T-helper 2 cell treated with Interferon-gamma antibody and Interleukin-4, amounts not matched to agents 100 ng/mL and 5 ng/mL, for 36 hours (primary cell): ENCODE data around the gene DHRS12. TPM values are rescaled to one million over a fixed set of nuclear protein-coding genes. Genes with fewer than 3 reads are reported as not detected.

Experiments
- intact Hi-C: fragments of 100-400 bp; cut with micrococcal nuclease; formaldehyde crosslinking; loops from one replicate; pipeline ENCODE4 v1.15.1; 2023
- total RNA-seq: library from RNA; stranded (reverse); gene quantifications from 2 replicates; pipeline ENCODE4 v1.2.3, GENCODE V29; 2022

The DHRS12 gene
- total RNA-seq, 1 donor from 2014 or later: 3.8 TPM

DNA sequence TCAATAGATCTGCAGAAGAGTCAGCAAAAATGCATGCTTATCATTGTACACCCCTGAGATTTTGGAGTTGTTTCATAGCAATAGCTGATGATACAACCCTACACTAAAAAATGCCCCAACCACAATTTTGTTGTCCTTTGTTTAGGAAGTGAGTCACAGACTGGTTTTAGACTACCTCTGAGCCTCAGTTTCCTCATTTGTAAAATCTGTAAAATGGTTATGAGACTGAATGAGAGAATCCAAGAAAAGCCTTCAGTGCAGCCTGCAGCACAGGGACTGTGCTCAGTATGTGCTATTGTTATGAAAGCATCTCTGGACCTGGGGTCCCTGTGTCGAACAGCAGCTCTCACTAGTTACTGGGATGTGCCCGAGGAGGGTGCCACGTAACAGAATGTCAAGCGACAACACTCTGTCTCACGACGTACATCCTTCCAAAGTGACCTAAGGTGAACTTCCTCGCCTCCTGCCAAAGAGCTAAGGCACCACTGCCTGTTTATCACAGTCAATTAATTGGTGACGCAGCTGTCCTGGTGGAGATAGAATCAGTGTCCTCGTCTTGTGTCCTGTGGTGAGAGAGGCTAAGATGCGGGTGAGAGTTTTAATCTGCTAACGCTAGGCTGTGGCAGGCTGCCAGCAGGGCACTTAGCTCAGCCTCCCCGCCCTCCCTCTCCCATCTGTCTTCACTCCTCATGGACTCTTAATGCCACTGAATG is 18.1 kb downstream of the DHRS12 start:
- intact Hi-C loops: no loop called here

DNA sequence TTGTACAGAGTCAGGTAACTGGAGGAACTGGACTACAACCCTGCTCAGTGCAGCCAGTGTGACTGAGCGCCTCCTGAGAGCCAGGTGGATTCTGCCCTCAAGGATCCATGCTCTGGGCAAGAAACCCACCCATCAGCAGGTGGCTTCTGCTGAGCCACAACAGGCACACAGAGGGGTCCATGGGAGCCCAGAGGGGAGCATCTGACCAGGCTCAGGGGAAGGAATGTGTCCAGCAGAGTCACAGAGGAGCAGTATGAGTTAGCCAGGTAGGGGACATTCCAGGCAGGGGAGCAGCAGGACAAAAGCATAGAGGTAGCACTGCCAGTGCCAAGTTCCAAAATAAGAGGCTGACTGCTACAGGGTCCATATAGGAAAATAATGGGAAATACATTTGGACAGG is 19.9 kb downstream of the DHRS12 start:
- intact Hi-C loops: no loop called here

DNA sequence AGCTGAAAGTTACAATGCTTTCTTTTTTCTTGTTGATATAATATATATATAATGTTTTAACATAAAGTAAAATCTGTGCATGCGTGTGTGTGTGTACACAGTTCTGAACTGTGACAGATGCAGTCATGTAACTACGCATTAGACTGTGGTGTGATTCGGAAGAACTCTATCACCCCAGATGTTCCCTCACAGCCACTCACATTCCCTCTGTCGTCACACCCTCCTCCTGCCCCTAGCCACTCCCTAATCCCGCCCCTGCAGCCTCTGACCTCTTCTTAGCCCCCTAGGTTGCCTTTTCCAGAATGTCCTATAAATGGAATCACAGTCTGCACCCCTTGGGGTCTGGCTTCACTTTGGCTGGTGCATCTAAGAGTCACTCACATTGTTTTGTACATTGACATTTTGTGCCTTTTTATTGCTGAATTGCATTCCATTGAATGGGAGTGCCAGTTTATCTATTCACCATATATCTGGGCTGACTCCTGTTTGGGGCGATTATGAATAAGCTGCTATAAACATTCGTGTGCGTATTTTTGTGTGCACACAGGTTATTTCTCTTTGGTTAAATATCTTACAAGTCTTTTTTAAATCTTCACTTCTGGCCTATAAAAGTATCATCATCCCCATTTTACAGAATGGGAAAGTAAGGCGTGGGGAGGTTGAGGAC is 20.4 kb downstream of the DHRS12 start:
- intact Hi-C loops: no loop called here

DNA sequence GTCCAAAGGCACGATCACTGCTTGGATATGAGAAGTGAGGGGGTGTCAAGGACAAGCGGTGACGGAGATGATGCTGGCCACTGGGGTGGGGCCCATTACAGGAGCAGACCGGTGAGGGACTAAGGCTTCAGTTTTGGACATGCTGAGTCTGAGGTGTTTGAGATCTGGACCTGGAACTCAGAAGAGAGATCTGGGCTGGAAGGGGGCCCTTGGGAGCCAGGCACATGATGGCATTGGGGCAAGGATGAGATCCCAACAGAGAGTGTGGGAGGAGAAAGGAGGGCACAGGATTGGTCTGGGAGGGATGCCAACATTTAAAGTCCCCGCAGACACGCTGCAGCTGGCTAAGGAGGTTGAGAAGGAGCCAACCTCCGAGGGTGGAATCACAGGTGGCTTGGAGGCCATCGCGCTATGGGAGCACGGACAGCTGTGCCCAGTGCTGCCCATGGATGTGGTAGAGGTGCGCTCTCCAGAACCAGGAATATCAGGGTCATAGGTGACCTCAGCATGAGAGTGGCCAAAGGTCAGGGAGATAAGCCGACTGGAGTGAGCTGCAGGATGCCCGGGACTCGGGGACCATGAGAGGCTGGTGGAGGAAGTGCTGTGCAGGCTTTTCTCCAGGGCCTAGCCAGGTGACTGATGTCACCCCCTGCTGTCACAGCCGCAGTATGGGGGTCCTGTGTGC is 21.8 kb downstream of the DHRS12 start:
- intact Hi-C loops: no loop called here

DNA sequence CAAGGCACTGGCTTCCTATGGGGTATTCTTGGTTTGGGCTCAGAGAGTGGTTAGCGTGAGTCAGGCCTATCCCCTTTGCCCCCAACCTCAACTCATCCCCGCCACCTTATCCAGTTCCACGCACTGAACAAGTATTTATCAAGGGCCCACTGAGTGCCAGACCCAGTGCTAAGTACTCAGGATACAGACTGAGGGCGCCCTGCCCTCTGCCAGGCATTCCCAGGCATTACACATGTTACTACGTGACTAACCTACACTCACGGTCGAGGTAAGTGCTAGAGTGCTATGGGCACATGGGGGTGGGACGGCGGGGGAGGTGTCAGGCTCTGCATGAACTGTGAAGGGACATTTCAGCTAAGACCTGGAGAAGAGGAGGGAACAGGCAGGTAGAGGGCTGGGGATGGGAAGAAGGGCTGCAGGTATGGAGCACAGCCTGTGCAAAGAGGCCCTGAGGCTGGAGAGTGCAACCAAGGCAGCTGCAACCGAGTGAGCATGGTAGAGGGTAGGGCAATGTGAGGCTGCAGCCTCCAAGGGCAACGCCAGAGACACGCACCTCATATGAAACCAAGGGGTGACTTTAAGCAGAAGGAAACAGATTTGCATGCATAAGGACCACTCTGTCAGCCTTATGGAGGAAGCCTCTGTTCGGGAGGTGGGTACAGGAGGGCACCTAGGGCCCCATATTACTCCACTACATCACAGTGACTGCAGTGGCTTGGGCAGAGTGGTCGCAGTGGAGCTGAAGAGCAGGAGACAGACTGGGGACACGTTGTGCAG is 22.5 kb downstream of the DHRS12 start:
- intact Hi-C loops: no loop called here

DNA sequence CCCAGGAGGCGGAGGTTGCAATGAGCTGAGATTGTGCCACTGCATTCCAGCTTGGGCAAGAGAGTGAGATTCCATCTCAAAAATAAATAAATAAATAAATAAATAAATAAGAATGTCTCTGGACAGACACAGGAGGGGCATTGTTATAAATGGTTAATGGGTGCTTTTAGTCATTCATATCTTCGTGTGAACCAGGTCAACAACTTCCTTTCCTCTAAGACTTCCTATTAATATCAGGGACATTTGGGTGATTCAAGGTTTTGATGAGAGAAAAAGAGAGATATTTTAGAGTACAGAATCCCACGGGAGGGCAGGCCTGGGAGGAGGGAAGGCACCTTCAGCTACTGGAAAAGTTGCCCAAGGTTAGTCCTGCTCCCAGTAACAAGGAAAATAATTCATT is 23.9 kb downstream of the DHRS12 start:
- intact Hi-C loops: no loop called here

DNA sequence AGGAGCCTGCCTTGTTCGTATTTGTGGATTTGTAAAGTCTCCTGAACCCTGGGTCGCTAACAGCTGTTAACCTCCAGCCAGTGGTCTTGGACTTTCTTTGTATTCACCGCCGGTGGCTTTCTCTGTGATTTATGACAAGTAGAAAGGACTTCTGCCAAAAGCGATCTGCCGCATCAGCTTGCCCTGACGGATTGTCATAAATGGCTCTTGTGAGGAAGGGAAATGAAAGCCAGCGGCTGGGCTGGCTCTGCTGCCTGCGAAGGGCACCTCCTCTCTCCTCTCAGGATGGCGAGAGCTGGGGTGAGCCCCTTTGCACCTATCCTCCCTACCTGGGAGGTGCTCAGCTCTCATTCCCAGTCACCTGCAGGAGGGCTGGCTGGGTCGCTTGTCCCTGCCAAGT is 25.6 kb downstream of the DHRS12 start:
- intact Hi-C loops: no loop called here

DNA sequence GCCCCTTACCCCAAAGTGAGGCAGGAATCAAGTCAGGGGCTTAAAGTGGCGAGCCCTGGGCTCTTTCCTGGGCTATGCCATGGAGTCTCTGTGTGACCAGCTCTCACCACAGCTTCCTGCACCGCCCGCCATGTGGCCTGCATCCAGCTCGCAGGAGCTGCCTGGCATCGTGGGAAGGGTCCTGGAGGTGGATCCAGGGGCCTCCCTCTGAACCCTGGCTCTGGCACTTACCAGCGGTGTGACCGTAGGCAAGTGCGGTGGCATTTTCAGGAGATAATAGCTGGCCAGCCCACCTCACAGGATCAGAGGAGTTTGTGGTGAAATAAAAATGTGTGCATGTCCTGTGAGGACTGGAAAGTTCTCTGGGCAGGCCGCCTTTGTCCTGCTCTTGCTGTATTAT is 26.0 kb downstream of the DHRS12 start:
- intact Hi-C loops: no loop called here

DNA sequence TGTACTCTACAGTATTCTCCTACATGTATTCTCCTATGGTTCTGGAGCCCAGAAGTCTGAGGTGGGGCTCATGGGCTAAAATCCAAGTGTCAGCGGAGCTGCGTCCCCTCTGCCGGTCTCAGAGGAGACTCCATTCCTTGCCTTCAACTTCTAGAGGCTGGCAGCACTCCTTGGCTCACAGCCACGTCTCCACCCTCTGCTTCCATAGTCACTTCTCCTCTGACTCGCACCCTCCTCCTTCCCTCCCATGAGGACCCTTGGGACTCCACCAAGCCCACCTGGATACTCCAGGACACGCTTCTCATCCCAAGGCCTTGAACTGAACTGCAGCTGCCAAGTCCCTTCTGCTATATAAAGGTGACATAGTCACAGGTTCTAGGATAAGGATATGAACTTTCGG is 27.8 kb downstream of the DHRS12 start:
- intact Hi-C loops: no loop called here

DNA sequence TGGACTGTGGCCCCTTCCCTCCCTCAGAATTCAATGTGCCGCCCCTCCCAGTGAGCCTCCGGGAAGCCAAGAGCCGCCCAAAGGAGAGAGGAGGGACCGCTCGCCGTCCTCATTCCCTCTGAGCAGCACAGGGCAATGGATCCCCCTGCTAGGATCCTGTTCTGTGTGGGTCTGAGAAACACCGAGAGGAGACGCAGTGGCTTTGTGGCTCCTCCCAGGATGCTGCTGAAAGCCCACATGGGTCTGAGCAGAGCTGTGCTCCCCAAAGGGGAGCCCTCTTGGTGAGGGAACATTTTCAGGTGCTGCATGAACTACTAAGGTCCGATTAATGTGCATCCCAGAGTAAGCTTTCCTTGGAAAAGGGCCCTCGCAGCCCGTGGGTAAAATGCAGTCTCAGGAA is 30.4 kb downstream of the DHRS12 start:
- intact Hi-C loops: no loop called here

DNA sequence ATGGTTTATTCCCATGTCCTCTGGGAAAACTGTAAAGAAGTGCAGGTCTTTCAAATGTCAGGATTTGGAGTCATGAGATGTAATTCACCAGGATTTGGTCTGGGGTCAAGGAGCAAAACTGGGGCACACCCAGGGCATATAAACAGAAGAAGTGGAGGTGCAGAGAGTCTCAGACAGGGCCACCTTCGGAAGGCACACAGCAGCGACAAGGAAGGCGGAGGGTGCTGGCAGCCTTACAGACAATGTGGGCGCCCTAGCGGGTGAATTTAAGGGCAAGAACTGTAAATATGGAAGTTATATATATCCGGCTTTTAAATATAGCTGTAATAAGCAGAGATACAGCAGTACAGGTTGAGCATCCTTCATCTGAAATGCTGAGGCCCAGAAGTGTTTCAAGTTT is 31.2 kb downstream of the DHRS12 start:
- intact Hi-C loops: no loop called here

DNA sequence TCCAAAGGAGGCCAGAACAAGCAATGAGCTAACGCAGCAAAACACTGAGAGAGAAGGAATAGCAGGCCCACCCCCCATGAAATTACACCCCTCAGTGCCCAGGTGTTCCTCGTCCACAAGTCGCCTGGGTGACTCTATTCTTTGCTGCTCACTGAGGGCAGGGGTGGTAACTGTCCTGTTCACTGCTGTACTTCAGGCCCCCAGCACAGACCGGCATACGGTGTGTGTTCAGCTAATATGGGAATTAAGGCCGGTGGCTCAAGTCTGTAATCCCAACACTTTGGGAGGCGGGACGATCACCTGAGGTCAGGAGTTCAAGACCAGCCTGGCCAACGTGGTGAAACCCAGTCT is 31.9 kb downstream of the DHRS12 start:
- intact Hi-C loops: no loop called here

DNA sequence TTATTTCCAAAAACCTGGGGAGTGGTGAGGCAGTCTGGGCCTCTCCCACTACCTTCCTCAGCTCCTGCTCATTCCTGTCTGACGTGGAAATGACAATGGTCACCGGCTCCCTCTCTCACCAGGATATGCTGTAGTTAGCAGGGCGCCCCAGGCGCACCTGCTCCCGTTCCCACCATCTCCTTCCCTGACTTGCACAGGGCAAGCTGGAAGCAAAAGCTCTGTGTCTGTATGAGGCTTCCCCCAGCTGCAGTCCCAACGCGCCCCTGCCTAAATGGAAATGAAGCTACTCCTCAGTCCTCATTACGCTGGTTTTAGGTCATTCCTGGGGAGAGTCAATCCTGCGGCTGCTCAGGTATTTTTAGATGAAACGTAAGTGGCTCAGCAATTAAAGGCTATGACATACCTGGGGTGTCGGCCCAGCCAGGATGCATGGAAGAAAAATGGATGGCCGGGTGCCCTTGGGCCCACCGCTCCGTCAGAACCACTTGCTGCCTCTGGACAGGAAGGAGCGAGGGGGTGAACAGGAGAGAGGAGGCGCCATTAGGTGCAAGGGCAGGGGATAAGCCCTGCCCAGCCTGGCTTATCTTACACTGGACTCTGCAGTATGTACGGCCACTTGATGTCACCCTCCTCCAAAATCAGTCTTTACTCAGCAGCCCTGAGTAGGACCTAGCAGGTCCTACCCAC is 32.4 kb downstream of the DHRS12 start:
- intact Hi-C loops: no loop called here

DNA sequence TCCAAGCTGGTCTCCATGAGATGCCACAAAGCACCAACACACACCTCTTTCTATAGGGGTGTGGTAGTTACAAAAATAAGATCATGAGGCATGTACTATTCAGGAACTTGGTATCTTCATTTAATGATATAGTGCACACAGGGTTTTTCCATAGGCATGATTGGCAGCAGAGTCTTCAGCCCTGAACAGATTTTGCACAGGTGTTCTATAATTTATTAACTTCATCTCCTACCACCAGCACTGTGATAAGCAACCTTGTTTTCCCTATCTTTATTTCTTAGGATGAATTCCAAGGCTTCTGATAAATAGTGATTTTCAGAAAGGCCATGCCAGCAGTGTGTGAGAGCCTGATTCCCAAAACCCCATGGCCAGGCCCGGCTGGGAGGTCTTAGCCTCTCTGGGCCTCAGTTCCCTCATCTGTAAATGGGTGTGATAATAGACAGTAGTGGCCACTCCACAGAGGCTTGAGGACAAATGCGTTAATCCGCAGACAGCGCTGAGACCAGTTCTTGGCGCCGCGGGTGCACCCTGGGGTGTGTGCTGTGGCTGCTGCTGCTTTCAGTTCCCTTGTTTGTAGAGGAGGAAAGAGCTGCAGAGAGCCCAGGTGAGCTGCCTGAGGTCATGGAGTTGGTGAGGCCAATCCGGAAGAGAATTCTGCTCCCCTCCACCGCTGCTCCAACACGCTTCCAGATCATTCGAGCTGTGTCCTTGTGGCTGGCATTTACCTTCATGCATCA is 33.1 kb downstream of the DHRS12 start:
- intact Hi-C loops: no loop called here

DNA sequence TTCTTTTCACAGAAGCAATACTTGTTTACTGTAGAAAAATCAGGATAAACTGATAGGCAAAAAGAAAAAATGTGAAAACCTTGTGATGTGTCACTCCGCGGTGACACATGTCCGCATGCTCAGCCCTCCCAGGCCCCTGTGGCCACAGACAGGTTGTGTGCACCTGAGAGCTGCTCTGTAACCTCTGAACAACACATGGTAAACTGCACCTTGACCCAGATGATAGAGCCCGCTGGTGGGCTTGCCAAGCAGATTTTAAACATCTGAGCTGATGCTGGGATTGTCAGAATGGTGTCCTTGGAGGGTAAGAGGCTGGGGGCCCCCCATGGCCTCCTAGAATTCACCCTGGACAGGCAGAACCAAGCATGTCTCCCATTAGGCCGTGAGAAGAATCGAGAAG is 33.8 kb downstream of the DHRS12 start:
- intact Hi-C loops: no loop called here

DNA sequence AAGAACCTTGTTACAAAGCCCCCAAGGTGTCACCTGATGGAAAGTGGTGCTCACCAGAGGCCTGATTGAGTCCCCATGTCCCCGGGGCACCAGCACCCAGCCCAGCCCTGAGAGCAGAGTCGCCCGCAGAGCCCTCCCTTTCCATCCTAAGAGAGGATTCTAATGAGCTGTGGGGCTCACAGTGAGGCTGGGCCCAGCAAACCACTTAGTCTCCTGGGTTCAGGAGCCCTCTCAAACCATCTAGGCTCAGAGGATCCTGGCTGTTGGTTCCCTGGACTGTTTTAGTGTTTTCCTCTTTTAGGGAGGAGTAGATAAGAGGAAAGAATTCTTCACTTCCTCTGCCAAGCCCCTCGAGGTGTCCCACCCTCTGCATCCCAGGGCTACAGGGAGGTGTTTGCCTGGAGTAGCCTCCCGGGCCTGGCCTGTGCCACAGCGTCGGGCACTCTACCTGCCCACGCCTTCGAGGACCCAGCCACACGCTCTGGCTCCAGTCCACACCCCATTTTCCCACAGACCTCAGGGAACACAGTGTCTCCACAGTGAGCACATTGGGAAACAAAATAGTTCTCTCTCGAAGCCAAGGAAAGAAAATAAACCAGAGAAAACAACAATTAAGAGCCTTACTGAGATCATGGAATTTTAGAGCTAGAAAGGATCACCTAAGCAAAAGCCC is 34.4 kb downstream of the DHRS12 start:
- intact Hi-C loops: no loop called here

DNA sequence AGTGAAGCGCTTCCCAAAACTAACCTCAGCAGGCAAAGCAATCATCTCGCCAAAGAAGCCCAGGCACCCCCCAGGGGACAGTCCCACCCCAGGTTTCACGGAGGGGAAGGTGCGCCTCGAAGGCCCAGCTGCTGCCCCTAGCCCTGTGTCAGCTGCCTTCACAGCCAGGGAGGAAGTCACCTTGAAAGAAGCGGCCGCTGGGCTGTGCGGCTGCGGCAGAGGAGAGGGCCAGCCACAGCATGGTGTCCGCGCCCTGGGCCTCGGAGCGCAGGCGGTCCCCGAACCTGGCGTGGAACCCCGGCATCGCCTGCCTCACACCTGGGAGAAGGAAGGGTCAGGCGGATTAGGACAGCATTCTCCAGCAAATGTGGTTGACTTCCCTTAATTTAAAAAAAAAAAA is 35.0 kb downstream of the DHRS12 start:
- intact Hi-C loops: no loop called here

DNA sequence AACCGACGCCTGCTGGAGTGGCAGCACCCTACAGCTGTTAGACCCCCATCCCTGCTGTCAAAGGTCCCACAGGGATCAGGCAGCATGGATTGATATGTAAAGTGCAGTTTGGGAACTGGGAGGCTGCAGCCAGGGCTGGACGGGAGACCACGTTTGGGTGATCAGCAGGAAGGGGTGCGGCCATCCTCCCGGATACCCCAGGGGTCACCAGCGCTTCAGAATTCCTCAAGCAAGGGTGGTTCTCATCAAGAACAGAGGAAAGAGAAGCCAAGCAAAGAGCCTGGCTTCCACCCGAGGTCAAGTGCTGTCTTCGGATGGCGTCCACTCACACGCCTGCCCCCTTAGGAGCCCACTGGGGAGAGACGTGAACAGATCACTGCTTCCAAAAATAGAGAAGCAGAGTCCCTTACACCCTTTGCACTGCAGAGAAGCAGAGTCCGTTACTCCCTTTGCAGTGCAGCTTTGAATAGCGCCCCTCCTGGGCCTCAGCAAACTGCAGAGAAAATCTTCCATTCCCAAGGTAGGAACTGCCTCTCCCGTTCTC is 35.5 kb downstream of the DHRS12 start:
- intact Hi-C loops: no loop called here

DNA sequence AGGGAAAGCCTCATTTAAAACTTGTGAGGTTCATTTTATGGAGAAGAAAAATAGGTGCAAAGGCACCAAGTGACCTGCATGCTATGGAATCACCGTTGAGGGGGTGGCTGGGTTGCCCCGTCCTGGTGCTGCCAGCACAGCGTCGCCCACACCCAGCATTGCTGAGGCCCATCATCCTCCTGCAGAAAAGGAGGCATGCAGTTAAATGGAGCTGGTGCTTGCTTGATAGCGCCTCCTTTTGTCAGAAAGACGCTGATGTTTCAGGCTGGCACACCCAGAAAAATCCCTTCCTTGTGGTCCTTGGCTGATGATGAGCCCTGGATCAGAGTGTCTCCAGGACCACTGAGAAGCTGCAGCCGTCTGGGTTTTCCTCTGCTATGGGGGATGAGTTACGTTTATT is 36.9 kb downstream of the DHRS12 start:
- intact Hi-C loops: no loop called here

DNA sequence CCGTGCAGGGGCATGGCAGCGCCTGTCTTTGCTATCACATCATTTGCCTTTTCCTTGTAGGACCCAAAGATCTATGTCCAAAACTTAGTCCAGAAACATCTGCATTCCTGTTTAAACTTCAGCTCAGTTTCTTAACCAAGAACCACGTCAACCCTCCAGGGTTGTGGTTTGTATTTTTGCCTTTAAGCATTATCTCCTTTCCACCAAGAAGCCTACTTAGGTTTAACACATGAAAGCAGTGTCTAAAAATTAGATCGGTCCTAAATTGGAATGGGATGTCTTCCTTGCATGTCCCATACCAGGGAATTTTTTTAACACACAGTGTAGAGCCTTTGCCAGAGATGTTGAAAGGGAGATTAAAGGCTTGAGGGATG is 38.8 kb downstream of the DHRS12 start:
- intact Hi-C loops: no loop called here
